Right lobe of liver (tissue), 4 donors: Measurements from ENCODE around the gene ITGA7.

Experiments used
- CTCF ChIP-seq, 4 donors: fragments of 200-600 bp in 3 of 4; fragments of 450-650 bp in 1 of 4; IDR thresholded peaks; one replicate each; pipeline versions ENCODE4 v1.5.1 to v1.8.0; 2016 to 2022; ENCODE audit warnings: antibody characterized with exemption in 4 of 4, mild to moderate bottlenecking in 2 of 4
- POLR2A ChIP-seq: fragments of 450-650 bp; IDR thresholded peaks from one replicate; pipeline ENCODE4 v1.6.1; 2017; ENCODE audit warnings: antibody characterized with exemption, mild to moderate bottlenecking
- donor health status: DM: no; HTN: no; CAD: no.
- donor health status: DM: no; HTN: no; CAD: no.
- donor health status: DM: no; HTN: yes; CAD: no.

- no peak for TF ChIP-seq CTCF (IDR thresholded peaks at IDR 0.05)
- TF ChIP-seq POLR2A: no peak
These were observed 37.9 kb upstream of the ITGA7 start for GRCh38 chr12:55745361-55746173.
